Activated CD8-positive, alpha-beta memory T cell treated with anti-CD3 and anti-CD28 coated beads for 48 hours (primary cell): ENCODE measurements around the gene NAV2.

Source experiments
- DNase-seq, 3 experiments: peaks; one replicate each; pipeline ENCODE4 v3.0.0-alpha.2; 2020; ENCODE audit warnings: low read depth in 2 of 3, low spot score in 2 of 3

NAV2 gene

GRCh38 chr11:19740586-19740985 is 27.9 kb downstream of the NAV2 start:
- no peak for DNase-seq

GRCh38 chr11:19742588-19743292 is 30.1 kb downstream of the NAV2 start:
- DNase-seq = peak; percentile 13 to 19 (median 18)

GRCh38 chr11:19743622-19744021 is 31.0 kb downstream of the NAV2 start:
- DNase-seq = no peak

GRCh38 chr11:19744130-19744529 is 31.5 kb downstream of the NAV2 start:
- DNase-seq = no peak

GRCh38 chr11:19746086-19746485 is 33.4 kb downstream of the NAV2 start:
- DNase-seq = no peak

- DNase-seq = no peak
Measured at GRCh38 chr11:19747634-19748033, 35.0 kb downstream of the NAV2 start.

- no peak for DNase-seq
Measured at GRCh38 chr11:19751055-19751454, 38.4 kb downstream of the NAV2 start.

GRCh38 chr11:19753451-19754106 is 40.9 kb downstream of the NAV2 start:
- DNase-seq = no peak

GRCh38 chr11:19756675-19757475 is 44.2 kb downstream of the NAV2 start:
- no peak for DNase-seq

- DNase-seq = no peak
Measured at GRCh38 chr11:19759389-19759788, 46.8 kb downstream of the NAV2 start.

- no peak for DNase-seq
Measured at GRCh38 chr11:19762266-19762665, 49.6 kb downstream of the NAV2 start.

GRCh38 chr11:19763330-19763729 is 50.7 kb downstream of the NAV2 start:
- no peak for DNase-seq

GRCh38 chr11:19766206-19766605 is 53.6 kb downstream of the NAV2 start:
- DNase-seq = no peak

- no peak for DNase-seq
Measured at GRCh38 chr11:19766810-19767209, 54.2 kb downstream of the NAV2 start.

- no peak for DNase-seq
Measured at GRCh38 chr11:19767627-19768151, 55.1 kb downstream of the NAV2 start.

GRCh38 chr11:19768197-19768596 is 55.6 kb downstream of the NAV2 start:
- no peak for DNase-seq

GRCh38 chr11:19768815-19769214 is 56.2 kb downstream of the NAV2 start:
- no peak for DNase-seq

GRCh38 chr11:19769820-19770219 is 57.2 kb downstream of the NAV2 start:
- DNase-seq = no peak

GRCh38 chr11:19770277-19770676 is 57.6 kb downstream of the NAV2 start:
- DNase-seq = no peak

- DNase-seq = no peak
Measured at GRCh38 chr11:19771463-19771862, 58.8 kb downstream of the NAV2 start.

GRCh38 chr11:19772480-19772879 is 59.8 kb downstream of the NAV2 start:
- no peak for DNase-seq

- no peak for DNase-seq
Measured at GRCh38 chr11:19774329-19774728, 61.7 kb downstream of the NAV2 start.
